Measurements from ENCODE around the gene PPP1R7. TPM values are rescaled to one million over a fixed set of nuclear protein-coding genes. Genes with fewer than 3 reads are reported as not detected.

Gene PPP1R7
- total and polyA plus RNA-seq, 2 of the 4 experiments (the other 2 are of a cell fraction): 60.8 to 70.0 TPM

- H2BK120ac ChIP-seq (ENCODE audit: low read depth, low read length): no peak overlapping the region
- H3K27ac ChIP-seq (ENCODE audit: insufficient read depth, low read length): no peak overlapping the region
- H2AK9ac ChIP-seq (replicated peaks; ENCODE audit: low read depth, low read length, poor library complexity): no peak overlapping the region
- no peaks in the 10 kb centered on the region for H3K4me1 ChIP-seq (ENCODE audit: control insufficient read depth, insufficient read depth, low read length)
- no peak overlapping the region for H3K4ac ChIP-seq (ENCODE audit: low read depth, low read length)
- H4K20me1 ChIP-seq (ENCODE audit: insufficient read depth, low read length): no peaks in the 10 kb centered on the region
- no peak overlapping the region for H2AFZ ChIP-seq (replicated peaks; ENCODE audit: low read length, poor library complexity)
- no peak overlapping the region for H2BK20ac ChIP-seq (ENCODE audit: low read depth, low read length)
- H3K9me3 ChIP-seq (ENCODE audit: control insufficient read depth, insufficient read depth, low read length): no peaks in the 10 kb centered on the region
- DNase-seq (no peak), ATAC-seq (ENCODE audit: low read depth) (no peak)
- no TSS peak for BruUV-seq (replicated peaks)
- no peak overlapping the region for H3K56ac ChIP-seq (ENCODE audit: extremely low read depth, insufficient read depth, low read length)
- CTCF ChIA-PET: no interaction called here
- peaks cover 3% of the 10 kb centered on the region; the same call in 1 of the 2 replicates for H3K9me1 ChIP-seq (ENCODE audit: insufficient read depth, low read length)
- dilution Hi-C loops (cut with HindIII; ENCODE audit: low sequenced_read_pairs, unreplicated experiment) (no loop called here), intact Hi-C loops (cut with micrococcal nuclease) (no loop called here), in situ Hi-C loops (cut with MboI; ENCODE audit: low sequenced_read_pairs) (no loop called here)
- no peak overlapping the region for H3K9ac ChIP-seq (ENCODE audit: low read depth, low read length)
- WGBS, 2 experiments (ENCODE audit: extremely low coverage in 2 of 2, insufficient read length in 1 of 2): no CpG with 5 or more reads among the region's 9 CpGs
- no peak overlapping the region for H4K91ac ChIP-seq (ENCODE audit: insufficient read depth, low read depth, low read length)
- no peak overlapping the region for H3K23ac ChIP-seq (ENCODE audit: low read depth, low read length)
- no peaks in the 10 kb centered on the region for H3K79me1 ChIP-seq (ENCODE audit: low read depth in 1 of 2, low read length in 2 of 2)
- no peak overlapping the region for H3K4me3 ChIP-seq (ENCODE audit: insufficient read depth, low read depth, low read length)
- no peak overlapping the region for H3K18ac ChIP-seq (ENCODE audit: low read depth, low read length)
- H4K8ac ChIP-seq (ENCODE audit: low read depth in 2 of 2, low read length in 2 of 2): no peak overlapping the region
- H3K4me2 ChIP-seq (ENCODE audit: low read depth, low read length): no peak overlapping the region
- H3K27me3 ChIP-seq (ENCODE audit: control insufficient read depth, insufficient read depth, low read length): peaks cover 4% of the 10 kb centered on the region; the same call in 1 of the 2 replicates
- H2BK5ac ChIP-seq (ENCODE audit: low read depth, low read length, poor library complexity, severe bottlenecking): no peak overlapping the region
- H2AK5ac ChIP-seq (ENCODE audit: low read depth, low read length): no peak overlapping the region
- TF ChIP-seq MAFK (IDR thresholded peaks at IDR 0.05; ENCODE audit: low read depth, low read length) (no peak), SMC3 (IDR thresholded peaks at IDR 0.05; ENCODE audit: low read depth, low read length) (no peak), FOS (IDR thresholded peaks at IDR 0.05; ENCODE audit: low read depth, low read length) (no peak), MAZ (IDR thresholded peaks at IDR 0.05; ENCODE audit: borderline replicate concordance, low read depth, low read length) (no peak), CEBPB (IDR thresholded peaks at IDR 0.05; ENCODE audit: low read depth, low read length) (no peak), MXI1 (IDR thresholded peaks at IDR 0.05; ENCODE audit: borderline replicate concordance, low read depth, low read length) (no peak), RFX5 (IDR thresholded peaks at IDR 0.05; ENCODE audit: low read depth, low read length) (no peak), CTCF (conservative IDR thresholded peaks at IDR 0.05; ENCODE audit: low read depth, low read length) (no peak)
- peaks cover 9% of the 10 kb centered on the region for H3K36me3 ChIP-seq (ENCODE audit: control insufficient read depth, insufficient read depth, low read length)
- H3K14ac ChIP-seq (replicated peaks; ENCODE audit: low read depth, low read length): no peak overlapping the region
- no peak overlapping the region for H2BK15ac ChIP-seq (ENCODE audit: low read depth, low read length)
- POLR2A ChIA-PET (ENCODE audit: unreplicated experiment): no interaction called here
- H4K5ac ChIP-seq (ENCODE audit: low read depth, low read length): no peak overlapping the region
These were observed 33.0 kb downstream of the PPP1R7 start for GRCh38 chr2:241183221-241183620.

All from IMR-90 (cell line).